DMS153 treated with DMSO at 0.1 percent for 48 hours (cell line): ENCODE measurements around the gene XK.
A peak's percentile ranks its signal among the peaks of the same experiment; 100 is the strongest.
"Not testable (repeated sequence)": the region's sequence is repeated elsewhere in the genome, so short reads cannot be mapped to it uniquely, and the experiment has no call there.

Experiments
- DNase-seq: peaks from one replicate; lab custom pipeline; 2025; ENCODE audit not compliant: unreplicated experiment; lab: John Stamatoyannopoulos, UW

XK gene

DNA sequence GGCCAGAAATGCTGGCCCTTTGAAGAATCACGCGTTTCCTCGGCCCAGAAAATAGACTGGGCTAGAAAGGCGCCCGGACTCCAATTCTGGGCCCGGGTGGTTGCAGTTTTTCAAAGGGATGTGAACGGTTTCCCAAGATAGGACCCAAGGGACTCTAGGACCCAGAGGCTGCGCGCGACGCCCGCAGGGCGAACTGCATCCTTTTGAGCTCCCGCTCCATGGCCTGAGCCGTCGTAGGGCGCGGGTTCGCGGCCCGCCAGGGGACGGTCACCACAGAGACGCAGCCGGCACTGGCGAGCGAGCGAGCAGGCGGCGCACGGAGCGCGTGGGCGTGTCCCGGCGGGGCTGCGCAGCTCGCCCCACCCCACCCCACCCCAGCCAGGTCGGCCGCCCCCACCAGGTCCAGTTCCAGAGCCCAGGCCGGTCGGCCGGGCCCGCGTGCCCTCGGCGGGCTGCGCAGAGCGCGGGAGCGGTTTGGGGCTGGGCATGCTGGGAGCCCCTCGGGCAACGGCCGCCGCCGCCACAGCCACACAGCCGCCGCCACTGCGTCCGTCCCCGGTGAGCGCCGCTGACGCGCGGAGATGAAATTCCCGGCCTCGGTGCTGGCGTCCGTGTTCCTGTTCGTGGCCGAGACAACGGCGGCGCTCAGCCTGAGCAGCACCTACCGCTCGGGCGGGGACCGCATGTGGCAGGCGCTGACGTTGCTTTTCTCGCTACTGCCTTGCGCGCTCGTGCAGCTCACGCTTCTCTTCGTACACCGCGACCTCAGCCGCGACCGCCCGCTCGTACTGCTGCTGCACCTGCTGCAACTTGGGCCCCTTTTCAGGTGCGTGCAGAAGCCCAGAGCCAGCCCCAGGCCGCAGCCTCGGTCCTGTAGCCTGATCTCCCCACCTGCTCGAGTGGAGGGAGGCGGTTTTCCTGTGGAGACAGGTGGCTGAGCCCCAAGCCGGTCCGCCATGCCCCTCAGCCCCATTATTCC, at the start of gene XK:
Gene XK, plus strand, starts transcription at position 411 of the 979 bp plus-strand sequence. Its CDS starts 171 bp downstream, at position 582.
- peak; percentile 4 for DNase-seq

- DNase-seq = no peak
Observed at GRCh38 chrX:37638047-37638446, 47.5 kb upstream of the XK start.

GRCh38 chrX:37640142-37640541, 45.4 kb upstream of the XK start:
- no peak for DNase-seq

- no peak for DNase-seq
Observed at GRCh38 chrX:37641859-37642258, 43.7 kb upstream of the XK start.

DNA sequence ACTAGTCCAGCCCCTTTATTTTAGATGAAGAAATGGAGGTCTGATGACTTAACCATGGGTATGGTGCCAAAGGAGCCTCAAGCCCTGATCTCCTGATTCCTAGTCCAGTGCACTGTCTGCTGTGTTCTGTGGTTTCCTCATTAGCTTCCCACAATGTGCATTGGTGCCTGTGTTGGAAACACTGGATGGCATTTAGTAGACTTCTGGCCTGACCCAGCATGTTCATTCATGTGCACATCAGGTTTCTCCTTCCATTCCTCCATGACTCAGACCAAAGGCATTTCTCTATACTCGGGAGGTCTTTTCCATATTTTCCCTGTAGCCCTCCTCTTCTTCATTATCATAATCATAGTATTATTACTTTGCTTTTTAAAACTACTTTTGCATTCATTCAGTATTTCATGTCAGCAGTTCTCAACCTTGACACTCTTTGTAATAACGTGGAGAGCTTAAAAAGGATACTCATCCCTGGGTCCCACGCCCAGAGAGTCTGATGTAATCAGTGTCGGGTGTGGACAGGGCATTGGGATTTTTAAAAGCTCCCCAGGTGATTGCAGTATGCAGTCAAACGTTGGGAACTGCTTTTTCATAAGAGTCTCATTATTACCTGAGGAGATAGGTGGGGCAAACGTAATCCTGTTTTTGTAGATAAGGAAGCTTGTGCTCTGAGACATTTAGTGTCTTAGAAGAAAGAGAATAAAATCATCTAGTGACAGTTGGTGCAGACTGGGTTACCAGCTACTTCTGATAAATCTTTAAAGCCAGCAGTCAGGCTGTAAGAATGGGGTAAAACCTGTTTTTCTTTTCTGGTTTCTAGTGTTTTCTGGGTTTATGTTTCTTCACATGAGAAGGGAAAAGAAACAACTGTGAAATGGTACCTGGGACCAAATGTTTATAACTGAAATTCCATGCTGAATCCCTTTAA, 40.9 kb upstream of the XK start:
- no peak for DNase-seq

DNA sequence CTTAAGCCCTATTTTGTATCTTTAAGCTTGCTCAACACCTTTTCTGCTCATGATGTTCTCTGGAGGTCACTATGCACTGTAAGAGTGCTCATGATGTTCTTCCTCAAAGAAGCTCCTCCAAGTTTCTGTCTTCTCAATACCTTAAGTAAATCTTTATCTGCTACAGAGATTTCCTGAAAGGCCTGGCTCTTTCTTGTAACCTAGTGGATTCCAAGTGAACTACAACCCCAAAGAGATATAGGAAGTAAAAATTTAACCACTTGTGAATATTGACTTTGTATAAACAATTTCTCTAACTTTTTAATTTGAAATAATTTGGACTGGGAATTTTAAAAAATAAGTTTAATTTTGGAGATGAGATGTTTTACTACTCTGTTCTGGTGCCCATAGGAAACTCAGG, 39.3 kb upstream of the XK start:
- no peak for DNase-seq

DNA sequence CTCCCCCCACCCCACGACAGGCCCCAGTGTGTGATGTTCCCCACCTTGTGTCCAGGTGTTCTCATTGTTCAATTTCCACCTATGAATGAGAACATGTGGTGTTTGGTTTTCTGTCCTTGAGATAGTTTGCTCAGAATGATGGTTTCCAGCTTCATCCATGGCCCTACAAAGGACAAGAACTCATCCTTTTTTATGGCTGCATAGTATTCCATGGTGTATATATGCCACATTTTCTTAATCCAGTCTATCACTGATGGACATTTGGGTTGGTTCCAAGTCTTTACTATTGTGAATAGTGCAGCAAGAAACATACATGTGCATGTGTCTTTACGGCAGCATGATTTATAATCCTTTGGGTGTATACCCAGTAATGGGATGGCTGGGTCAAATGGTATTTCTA, 34.7 kb upstream of the XK start:
- DNase-seq = not testable (repeated sequence)

GRCh38 chrX:37651921-37652452, 33.6 kb upstream of the XK start:
- DNase-seq = no peak

- DNase-seq = no peak
Observed at GRCh38 chrX:37652589-37653231, 32.9 kb upstream of the XK start.

DNA sequence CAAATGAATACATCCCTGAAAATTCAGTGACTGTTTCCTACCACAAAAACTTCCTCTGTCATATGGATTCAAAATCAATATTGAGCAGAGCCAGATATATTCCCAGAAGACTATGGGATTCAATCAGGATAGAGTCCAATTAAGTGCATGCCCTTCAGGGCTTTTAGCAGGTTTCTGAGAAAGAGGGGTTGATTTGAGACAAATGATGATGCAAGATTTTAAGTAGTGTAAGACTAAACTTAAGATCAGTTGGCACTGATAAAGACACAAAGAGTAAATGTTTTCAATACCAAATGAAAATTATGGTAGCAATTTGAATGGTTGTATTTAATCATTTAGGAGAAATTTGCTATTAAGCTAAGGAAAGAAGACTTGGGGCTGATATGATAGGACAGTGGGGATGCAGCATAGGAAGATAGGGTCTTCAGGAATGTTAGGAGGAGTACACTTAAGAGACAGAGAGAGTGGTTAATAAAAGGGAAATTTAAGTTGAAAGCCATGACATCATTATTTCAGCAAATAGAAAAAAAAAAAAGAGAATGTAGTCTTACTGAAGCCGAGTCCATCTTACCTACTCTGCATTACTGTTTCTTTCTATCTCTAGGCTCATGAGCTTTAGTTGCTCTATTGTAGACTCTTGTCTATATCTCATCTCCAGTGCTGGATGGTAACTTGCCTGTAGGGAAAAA, 32.0 kb upstream of the XK start:
- DNase-seq = no peak

- DNase-seq = no peak
Observed at GRCh38 chrX:37658343-37659030, 27.1 kb upstream of the XK start.

- no peak for DNase-seq
Observed at GRCh38 chrX:37659047-37659446, 26.5 kb upstream of the XK start.

GRCh38 chrX:37662181-37662580, 23.4 kb upstream of the XK start:
- DNase-seq = no peak

DNA sequence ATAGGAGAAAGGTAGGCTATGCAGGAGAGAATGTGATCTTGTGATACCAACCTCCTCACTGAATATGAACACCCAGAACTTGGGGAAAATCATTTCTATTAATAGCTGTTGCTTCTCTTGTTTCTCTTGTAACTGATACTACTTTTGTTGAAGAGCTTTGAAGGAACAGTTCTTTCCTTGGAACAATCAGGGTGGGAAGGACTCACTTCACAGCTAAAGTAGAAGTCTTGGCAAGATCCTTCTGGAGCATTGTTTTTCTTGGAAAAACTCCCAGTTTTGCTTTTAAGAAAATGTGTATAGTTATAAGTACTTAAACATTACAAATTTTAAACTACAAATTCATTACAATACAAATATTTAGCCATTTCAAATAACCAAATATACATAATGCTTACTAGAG, 19.1 kb upstream of the XK start:
- DNase-seq = no peak

DNA sequence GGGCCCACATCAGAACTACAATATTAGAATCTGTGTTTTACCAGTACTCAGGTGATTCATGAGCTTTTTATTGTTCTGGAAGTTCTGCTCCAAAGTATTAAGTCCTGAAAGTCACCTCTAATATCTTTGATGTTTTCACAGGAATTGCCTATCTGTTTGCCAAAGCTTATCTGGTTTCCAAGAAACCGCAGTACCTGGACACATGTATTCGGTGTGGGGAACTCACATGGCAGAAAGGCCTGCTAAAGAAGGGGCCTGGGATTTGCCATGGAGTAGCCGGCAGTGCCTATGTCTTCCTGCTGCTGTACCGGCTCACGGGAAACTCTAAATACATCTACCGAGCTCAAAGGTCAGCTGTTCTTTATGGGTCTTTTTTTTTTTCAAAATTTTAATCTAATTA, 18.4 kb upstream of the XK start:
- no peak for DNase-seq

DNA sequence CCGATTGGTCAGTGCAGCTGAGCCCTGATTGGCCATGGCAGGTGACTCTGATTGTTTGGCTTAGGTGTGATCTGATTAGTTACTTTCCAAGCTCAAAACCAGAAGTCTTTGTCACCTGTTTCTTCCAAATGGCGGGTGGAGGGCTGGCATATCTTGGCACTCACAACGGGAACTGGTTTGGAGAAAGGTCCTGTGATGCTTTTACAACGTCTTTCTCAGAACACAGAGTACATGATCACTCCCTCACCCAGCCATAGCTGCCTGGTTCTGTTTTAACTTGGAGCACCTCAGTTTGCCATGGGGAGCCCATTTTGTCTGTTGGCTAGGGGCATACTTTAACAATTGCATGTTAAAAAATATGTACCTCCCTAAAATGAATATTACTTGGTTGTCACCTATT, 13.0 kb upstream of the XK start:
- DNase-seq = no peak

DNA sequence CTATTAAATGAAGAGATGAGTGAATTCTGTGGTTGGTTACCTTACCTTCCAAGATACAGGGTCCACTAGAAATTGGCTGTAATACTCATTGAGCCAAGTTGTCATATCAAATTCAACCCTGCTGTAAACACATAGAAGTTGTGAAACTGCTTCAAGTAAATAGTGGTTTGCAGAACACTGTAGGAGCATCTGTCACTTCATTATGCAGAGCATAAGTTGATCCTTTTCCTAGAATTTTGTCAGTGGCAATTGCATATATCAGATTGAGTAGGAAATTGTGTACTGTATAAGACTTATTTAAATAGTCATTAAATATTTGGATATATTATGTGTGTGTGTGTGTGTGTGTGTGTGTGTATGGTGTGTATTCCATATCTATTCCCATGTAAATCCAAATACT, 8.8 kb upstream of the XK start:
- DNase-seq = no peak

DNA sequence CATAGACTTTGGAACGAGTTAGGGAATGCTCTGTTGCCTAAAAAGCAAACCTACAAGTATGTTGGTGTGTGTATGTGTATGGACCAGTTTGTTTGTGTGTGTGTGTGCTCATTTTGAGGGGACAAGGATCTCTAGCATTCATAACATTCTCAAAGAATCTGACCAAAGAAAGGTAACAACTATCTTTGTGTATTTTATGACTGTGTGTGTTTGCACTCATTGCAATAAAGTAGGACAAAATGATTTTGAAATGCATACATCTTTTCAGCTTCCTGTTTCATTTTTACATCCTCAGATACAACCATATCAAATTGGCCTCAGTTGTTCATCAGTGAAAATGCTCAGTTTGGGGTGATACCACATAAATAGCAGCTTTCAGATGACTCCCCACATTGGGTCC, 8.3 kb upstream of the XK start:
- no peak for DNase-seq

DNA sequence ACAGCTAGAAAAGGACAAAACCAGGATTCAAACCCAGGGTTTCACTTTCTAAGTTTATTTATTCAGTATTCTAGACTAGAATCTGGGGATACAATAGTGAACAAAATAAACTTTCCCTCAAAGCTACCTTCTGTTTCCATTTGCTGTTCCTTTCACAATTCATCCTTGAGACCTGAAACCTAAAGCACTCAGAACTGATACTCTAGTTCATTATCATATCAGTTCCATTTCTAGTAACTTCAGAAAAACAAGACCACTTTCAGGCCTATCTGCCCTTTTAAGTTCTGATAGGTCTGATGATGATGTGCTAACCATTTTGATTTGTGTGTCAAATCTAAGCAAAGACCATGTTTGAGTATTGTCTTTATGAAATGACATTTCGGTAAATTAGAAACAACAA, 7.8 kb upstream of the XK start:
- no peak for DNase-seq

DNA sequence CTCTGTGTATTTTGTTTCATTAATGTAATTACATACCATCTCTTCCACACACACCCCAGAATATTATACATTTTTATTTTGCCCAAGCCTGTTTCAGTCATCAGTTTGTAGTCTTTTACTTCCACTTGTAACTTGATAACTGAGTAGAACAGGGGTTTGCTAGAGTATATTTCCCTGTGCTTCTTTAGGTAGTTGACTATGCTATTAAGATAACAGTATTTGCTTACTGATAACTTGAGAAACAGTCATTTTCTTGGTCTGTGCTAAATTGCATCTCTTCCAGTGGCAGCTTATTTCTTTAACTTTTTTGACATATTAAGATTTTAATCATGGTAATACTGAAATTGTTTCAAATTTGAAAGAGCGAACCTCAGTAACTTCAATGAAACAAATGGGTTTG, 7.0 kb upstream of the XK start:
- DNase-seq = no peak
